ENCODE results near the gene CARD10.
A peak's percentile ranks its signal among the peaks of the same experiment; 100 is the strongest.
"Not testable (repeated sequence)": the region's sequence is repeated elsewhere in the genome, so short reads cannot be mapped to it uniquely, and the experiment has no call there.

Gene CARD10

DNA sequence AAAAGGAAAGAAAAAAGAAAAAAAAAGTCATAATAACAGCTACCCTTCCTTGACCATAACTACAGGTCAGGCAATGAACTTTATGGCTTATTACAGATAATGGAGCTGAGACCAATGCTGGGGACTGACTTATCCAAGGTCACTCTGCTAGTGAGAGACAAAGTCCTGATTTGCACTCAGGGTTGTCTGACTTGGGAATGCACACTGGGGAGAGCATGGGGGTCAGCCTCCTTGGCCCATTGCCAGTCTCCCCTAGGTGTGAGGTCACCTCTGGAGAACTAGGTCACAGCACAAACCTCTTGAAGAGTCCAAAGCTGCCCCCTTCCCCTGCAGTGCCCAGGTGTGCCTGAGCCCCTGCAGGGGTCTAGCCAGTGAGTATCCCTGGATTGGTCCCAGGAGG, 35.8 kb upstream of the CARD10 start:
- TF ChIP-seq, protein P1, sequence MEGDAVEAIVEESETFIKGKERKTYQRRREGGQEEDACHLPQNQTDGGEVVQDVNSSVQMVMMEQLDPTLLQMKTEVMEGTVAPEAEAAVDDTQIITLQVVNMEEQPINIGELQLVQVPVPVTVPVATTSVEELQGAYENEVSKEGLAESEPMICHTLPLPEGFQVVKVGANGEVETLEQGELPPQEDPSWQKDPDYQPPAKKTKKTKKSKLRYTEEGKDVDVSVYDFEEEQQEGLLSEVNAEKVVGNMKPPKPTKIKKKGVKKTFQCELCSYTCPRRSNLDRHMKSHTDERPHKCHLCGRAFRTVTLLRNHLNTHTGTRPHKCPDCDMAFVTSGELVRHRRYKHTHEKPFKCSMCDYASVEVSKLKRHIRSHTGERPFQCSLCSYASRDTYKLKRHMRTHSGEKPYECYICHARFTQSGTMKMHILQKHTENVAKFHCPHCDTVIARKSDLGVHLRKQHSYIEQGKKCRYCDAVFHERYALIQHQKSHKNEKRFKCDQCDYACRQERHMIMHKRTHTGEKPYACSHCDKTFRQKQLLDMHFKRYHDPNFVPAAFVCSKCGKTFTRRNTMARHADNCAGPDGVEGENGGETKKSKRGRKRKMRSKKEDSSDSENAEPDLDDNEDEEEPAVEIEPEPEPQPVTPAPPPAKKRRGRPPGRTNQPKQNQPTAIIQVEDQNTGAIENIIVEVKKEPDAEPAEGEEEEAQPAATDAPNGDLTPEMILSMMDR (conservative IDR thresholded peaks at IDR 0.05; ENCODE audit: low read length): no peak
- DNase-seq (ENCODE audit: low read depth): no peak
- H3K4me3 ChIP-seq (ENCODE audit: low read length): no peak overlapping the region

DNA sequence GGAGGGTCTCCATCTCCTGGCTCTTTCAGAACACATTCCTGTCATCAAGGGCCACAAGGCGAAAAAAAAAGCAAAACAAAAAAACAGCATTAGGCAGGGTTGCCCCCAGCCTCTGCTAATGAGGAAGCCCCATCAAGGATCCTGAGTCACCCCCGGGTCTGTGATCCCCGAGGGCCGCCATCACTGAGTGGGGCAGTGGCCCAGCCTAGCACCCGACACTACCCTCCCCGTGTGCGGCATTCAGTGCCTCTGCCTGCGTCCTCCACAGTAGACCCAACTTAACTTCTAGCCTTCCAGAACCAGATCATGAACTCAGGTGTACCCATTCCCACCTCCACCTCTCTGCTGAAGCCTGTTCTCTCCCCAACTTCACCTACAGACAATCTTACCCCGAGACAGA, 34.5 kb upstream of the CARD10 start:
- H3K4me3 ChIP-seq (ENCODE audit: low read length): no peak overlapping the region
- DNase-seq (ENCODE audit: low read depth): no peak

DNA sequence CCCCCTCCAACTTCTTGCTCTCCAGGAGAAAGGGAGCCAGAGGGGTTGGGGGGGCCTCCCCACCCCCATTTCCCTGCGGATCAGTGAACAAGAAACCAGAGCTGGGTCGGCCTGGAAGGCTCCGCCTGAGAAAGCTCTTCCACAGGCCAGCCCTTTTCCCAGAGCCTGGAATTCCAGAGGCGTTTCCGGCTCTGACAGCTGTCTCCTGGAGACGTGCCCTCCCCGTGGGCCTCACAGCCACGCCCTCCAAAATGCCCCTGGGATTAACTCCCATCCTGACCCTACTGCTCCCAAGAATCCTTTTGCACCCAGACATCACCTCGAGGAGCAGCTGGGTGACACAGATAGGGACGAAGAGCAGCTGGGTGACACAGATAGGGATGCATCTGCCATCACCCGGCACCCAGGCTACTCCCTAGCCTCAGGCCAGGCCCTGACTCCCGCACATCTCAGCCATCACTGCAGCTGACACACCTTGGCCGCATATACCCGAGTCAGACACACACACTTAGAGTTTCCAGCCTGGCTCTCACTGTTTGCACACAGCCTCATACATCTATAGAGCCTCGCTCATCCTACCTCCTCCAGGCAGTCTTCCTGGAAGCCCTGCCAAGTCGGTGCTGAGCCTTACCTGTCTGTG, 33.4 kb upstream of the CARD10 start:
- no peak overlapping the region for H3K4me3 ChIP-seq (ENCODE audit: low read length)
- peak; percentile 71 for DNase-seq (ENCODE audit: low read depth)
- TF ChIP-seq, protein P1 (conservative IDR thresholded peaks at IDR 0.05; ENCODE audit: low read length): no peak

More for the DNA sequence above, 34.5 kb upstream of the CARD10 start:
- TF ChIP-seq, protein P1 (conservative IDR thresholded peaks at IDR 0.05; ENCODE audit: low read length): no peak

DNA sequence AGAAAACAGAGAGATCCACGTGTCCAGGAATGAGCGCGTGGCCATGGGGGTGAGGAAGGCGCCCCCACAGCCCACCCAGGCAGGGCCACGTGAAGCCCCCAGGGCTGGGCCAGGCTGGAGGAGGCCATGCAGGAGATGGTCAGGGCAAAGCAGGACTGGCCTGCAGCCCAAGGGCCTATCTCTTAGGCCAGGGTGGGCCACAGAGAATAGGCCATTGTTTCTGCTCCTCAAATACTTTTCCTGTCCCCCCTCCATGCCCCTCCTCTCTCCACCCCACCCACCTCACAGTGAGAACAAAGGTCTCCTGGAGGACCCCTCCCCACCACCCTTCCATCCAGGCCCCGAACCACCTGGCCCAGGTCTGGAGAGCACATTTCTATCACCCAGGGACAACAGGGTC, 32.8 kb upstream of the CARD10 start:
- no peak for DNase-seq (ENCODE audit: low read depth)
- TF ChIP-seq, protein P1 (conservative IDR thresholded peaks at IDR 0.05; ENCODE audit: low read length): no peak
- no peak overlapping the region for H3K4me3 ChIP-seq (ENCODE audit: low read length)

DNA sequence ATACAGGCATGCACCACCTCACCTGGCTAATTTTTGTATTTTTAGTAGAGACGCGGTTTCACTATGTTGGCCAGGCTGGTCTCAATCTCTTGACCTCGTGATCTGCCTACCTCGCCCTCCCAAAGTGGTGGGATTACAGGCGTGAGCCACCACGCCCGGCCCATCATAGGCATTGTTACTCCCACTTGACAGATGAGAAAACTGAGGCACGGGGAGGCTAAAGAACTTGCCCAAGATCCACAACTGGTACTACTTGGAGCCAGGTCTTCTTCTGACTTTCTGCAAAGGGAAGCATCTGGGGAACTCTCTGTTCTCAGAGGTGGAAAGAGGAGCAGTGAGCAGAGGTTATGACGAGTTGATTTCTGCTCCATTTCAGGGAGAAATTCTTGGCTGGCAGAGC, 31.7 kb upstream of the CARD10 start:
- DNase-seq (ENCODE audit: low read depth); H3K4me3 ChIP-seq (ENCODE audit: low read length): not testable (repeated sequence)

DNA sequence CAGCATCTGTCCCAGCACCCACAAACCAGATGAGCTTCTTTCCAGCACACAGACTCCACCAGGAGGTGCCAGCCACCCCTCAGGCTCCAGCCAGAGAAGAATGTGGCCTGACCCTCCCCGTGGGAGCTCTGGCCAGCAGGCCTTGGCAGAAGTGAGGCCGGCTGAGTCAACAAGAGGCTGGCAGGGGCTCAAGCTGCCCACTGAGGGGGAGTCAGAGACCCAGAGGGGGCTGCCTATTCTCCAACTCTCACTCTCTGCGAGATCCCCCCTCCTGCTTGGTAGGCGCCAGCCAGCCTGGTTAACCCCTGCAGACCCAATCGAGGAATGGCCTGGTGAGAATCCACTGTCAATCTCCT, 30.5 kb upstream of the CARD10 start:
- DNase-seq (ENCODE audit: low read depth): peak; percentile 72
- no peak overlapping the region for H3K4me3 ChIP-seq (ENCODE audit: low read length)
- TF ChIP-seq, protein P1 (conservative IDR thresholded peaks at IDR 0.05; ENCODE audit: low read length): peak; percentile 54

DNA sequence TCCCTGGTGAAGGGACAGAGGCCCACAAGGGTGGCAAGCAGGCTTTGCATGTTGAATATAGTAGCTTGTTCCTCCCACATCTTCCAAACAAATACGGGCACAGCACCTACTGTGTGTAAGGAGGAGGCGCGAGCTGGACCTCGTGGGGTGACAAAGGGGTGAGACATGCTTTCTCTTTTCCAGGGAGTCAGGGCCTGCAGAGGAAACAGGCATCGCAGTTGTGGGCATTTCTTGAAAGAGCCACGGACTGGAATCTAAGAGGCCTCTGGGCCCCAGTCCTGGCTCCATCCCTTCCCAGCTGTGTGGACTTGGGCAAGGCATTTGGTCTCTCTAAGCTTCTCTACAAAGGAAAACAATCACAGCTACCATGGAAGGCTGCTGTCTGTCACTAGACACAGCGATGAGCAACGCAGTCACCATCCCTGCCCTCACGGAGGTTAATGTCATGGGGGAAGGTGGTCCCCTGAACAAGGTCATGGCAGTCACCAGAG, 28.1 kb upstream of the CARD10 start:
- no peak overlapping the region for H3K4me3 ChIP-seq (ENCODE audit: low read length)
- peak; percentile 60 for DNase-seq (ENCODE audit: low read depth)
- TF ChIP-seq, protein P1 (conservative IDR thresholded peaks at IDR 0.05; ENCODE audit: low read length): no peak

Measured in AG10803 (cell line).